Parathyroid adenoma (tissue), 2 donors: Measurements from ENCODE around the gene RCVRN.

ENCODE experiments used
- H2AFZ ChIP-seq: fragments of 300-600 bp; sonication (generic); one replicate; pipeline ENCODE4 v1.7.0; 2017; ENCODE audit warnings: antibody characterized with exemption, mild to moderate bottlenecking
- H3K27ac ChIP-seq: fragments of 300-600 bp; sonication (generic); one replicate; pipeline ENCODE4 v1.7.0; 2017
- H3K27me3 ChIP-seq: fragments of 300-600 bp; sonication (generic); one replicate; pipeline ENCODE4 v1.7.0; 2017; ENCODE audit warnings: low read length; ENCODE audit not compliant: control insufficient read depth, insufficient read depth
- H3K36me3 ChIP-seq: fragments of 300-600 bp; sonication (generic); one replicate; pipeline ENCODE4 v1.7.0; 2017; ENCODE audit warnings: low read length; ENCODE audit not compliant: control insufficient read depth, insufficient read depth
- H3K4me1 ChIP-seq: fragments of 300-600 bp; sonication (generic); one replicate; pipeline ENCODE4 v1.7.0; 2017; ENCODE audit warnings: control low read depth
- H3K4me2 ChIP-seq: fragments of 300-600 bp; sonication (generic); one replicate; pipeline ENCODE4 v1.7.0; 2017; ENCODE audit warnings: low read length
- H3K4me3 ChIP-seq: fragments of 300-600 bp; sonication (generic); one replicate; pipeline ENCODE4 v1.7.0; 2017; ENCODE audit warnings: low read depth, low read length
- H3K79me2 ChIP-seq: fragments of 300-600 bp; sonication (generic); one replicate; pipeline ENCODE4 v1.7.0; 2017; ENCODE audit warnings: control low read depth
- H3K9ac ChIP-seq: fragments of 300-600 bp; sonication (generic); one replicate; pipeline ENCODE4 v1.7.0; 2017; ENCODE audit warnings: mild to moderate bottlenecking
- H3K9me3 ChIP-seq: fragments of 300-600 bp; sonication (generic); one replicate; pipeline ENCODE4 v1.7.0; 2017; ENCODE audit warnings: low read length; ENCODE audit not compliant: control insufficient read depth
- CTCF ChIP-seq: fragments of 300-600 bp; sonication (generic); IDR thresholded peaks from one replicate; pipeline ENCODE4 v1.7.0; 2017; ENCODE audit warnings: antibody characterized with exemption, mild to moderate bottlenecking
- donor health status: primary hyperparathyroidism.

Gene RCVRN

GRCh38 chr17:9913476-9913875, 8.4 kb upstream of the RCVRN start:
- no peak for TF ChIP-seq CTCF
- no peak overlapping the region for H3K27ac ChIP-seq

GRCh38 chr17:9912121-9913099, 7.3 kb upstream of the RCVRN start:
- H3K27ac ChIP-seq, result no peak overlapping the region
- H3K4me3 ChIP-seq, result no peak overlapping the region
- no peak overlapping the region for H2AFZ ChIP-seq
- TF ChIP-seq CTCF, result no peak
- no peak overlapping the region for H3K9ac ChIP-seq
- H3K79me2 ChIP-seq, result no peaks in the 10 kb centered on the region
- H3K36me3 ChIP-seq, result no peaks in the 10 kb centered on the region
- no peaks in the 10 kb centered on the region for H3K4me1 ChIP-seq
- H3K9me3 ChIP-seq, result no peaks in the 10 kb centered on the region
- H3K4me2 ChIP-seq, result no peak overlapping the region
- H3K27me3 ChIP-seq, result no peaks in the 10 kb centered on the region

More at GRCh38 chr17:9913476-9913875, 8.4 kb upstream of the RCVRN start:
- Histone ChIP-seq H3K4me2 (no peak overlapping the region), H3K9me3 (no peaks in the 10 kb centered on the region), H3K27me3 (no peaks in the 10 kb centered on the region), H3K4me3 (no peak overlapping the region), H3K79me2 (no peaks in the 10 kb centered on the region), H2AFZ (no peak overlapping the region), H3K4me1 (no peaks in the 10 kb centered on the region), H3K36me3 (no peaks in the 10 kb centered on the region), H3K9ac (no peak overlapping the region)

- Histone ChIP-seq H3K9ac (no peak overlapping the region), H3K36me3 (no peaks in the 10 kb centered on the region), H3K4me1 (no peaks in the 10 kb centered on the region), H3K79me2 (no peaks in the 10 kb centered on the region), H3K4me3 (no peak overlapping the region), H3K27ac (no peak overlapping the region), H2AFZ (no peak overlapping the region), H3K9me3 (no peaks in the 10 kb centered on the region), H3K27me3 (peaks cover 2% of the 10 kb centered on the region), H3K4me2 (no peak overlapping the region)
- TF ChIP-seq CTCF, result no peak
Measured at GRCh38 chr17:9911089-9911488, 6.0 kb upstream of the RCVRN start.

GRCh38 chr17:9908649-9909042, 3.6 kb upstream of the RCVRN start:
- Histone ChIP-seq H3K4me3 (no peak overlapping the region), H3K27me3 (peaks cover 2% of the 10 kb centered on the region), H3K36me3 (no peaks in the 10 kb centered on the region), H2AFZ (no peak overlapping the region), H3K4me2 (no peak overlapping the region), H3K9me3 (no peaks in the 10 kb centered on the region), H3K4me1 (no peaks in the 10 kb centered on the region), H3K27ac (no peak overlapping the region), H3K9ac (no peak overlapping the region), H3K79me2 (no peaks in the 10 kb centered on the region)
- TF ChIP-seq CTCF, result no peak
